GM18517 (cell line): ENCODE data around the gene PTX4.

Experiments
- ATAC-seq: cut with Tn5 transposase; IDR thresholded peaks from one replicate; pipeline ENCODE4 v1.9.1; 2021; ENCODE audit warnings: mild to moderate bottlenecking, moderate library complexity; ENCODE audit not compliant: unreplicated experiment

The PTX4 gene

DNA sequence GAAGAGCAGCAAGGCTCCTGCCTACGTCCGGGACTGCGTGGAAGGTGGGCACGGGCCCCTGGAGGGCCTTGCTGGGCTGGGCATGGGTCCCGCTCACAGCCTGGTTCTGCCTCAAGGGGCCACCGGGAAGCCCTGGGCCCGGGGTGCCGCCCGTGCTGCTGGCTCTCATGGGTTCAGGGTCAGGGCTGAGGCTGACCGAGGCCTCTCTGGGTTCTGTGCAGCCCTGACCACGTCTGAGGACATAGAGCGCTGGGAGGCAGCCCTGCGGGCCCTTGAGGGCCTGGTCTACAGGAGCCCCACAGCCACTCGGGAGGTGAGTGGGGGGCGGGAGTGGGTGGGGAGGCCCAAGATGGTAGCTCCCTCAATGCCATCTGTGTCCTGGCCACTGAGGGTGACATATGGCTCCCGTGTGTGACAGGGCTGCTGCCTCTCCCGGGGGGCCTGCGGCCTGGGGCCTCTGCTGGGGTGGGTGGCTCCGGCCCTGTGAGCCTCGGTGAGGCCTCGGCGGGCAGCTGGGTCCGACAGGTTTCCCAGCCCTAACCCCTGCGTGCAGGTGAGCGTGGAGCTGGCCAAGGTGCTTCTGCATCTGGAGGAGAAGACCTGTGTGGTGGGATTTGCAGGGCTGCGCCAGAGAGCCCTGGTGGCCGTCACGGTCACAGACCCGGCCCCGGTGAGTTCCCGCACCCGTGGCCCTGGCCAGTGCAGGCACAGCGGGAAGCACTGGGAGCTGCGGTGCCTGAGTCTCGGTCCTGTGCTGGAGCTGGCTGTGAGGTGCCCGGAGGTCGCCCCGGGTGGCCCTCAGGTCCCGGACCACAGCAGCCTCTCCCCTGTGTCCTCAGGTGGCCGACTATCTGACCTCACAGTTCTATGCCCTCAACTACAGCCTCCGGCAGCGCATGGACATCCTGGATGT, 13.6 kb upstream of the PTX4 start:
- no peak for ATAC-seq

- no peak for ATAC-seq
These were observed 12.9 kb upstream of the PTX4 start for GRCh38 chr16:1501630-1502029.

GRCh38 chr16:1500465-1501150, 11.9 kb upstream of the PTX4 start:
- ATAC-seq = no peak

GRCh38 chr16:1499756-1500464, 11.2 kb upstream of the PTX4 start:
- ATAC-seq = no peak

DNA sequence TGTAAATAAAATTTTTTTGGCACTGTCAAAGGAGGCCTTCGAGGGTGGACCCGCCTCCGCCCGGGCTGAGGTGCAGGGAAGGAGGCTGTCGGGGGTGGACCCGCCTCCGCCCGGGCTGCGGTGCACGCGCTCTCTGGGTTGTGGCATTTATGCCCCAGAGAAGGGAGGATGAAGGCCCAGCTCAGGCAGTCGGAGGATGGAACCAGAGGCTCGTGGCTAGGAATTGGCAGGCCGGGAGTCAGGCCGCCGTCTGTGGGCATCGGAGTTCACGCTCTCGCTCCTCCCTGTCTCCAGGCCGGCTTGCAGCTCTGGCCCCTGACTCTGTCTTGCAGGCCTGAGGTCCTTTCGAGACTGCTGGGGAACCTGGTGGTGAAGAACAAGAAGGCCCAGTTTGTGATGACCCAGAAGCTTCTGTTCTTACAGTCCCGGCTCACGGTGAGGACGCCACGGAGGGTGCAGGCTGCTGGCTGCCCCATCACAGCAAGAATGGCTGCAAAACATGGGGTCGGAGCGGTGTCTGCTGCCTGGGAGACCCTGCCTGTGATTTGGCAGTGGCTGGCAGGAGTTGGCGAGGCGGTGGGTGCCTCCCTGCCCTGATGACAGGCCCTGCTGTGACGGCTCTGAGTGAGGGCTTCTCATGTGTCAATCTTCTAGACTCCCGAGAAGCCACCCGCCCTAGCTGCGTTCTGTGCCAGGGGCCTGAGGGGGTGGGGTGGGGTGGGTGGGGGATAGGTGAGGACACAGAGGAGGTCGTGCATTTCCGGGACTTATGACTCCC, 10.3 kb upstream of the PTX4 start:
- ATAC-seq = no peak

DNA sequence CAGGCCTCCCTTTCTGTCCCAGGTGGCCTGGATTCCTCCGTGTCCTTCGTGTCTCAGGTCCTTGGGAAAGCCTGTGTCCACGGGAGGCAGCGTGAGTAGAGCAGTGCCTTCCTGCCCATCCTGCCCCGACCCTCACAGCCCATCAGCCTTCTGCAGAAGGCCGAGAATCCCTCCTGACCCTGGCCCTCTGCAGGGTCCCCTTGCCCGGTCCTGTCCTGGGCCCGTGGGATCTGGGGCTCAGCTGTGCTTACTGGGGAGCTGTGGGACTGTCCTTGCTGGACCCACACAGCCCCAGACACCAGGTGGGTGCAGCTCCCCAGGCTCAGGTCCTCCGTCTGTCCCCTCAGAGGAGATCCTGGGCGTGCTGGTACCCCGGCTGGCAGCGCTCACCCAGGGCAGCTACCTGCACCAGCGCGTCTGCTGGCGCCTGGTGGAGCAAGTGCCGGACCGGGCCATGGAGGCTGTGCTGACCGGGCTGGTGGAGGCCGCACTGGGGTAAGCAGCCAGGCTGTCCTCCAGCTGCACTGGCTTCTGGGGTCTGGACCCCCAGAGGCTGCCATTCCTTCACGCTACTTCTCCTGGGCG, 8.4 kb upstream of the PTX4 start:
- ATAC-seq = no peak

DNA sequence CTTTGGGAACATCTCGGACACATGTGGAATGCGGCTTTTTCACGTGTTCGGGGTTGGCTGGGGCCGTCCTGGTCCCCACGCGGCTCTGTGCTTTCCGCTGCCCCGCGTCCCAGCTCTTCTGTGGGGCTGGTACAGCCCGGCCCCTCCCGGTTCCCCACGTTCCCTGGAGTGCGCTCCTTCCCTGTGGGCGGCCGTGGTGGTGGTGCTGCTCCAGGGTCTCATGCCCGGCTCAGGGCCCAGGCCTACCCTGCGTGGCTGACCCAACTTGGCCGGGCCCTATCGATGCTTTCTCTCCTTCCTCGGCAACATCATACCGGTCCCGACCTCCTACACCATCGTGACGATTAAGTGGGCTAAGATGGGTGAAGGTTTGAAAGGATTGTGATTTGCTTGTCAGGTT, 7.7 kb upstream of the PTX4 start:
- ATAC-seq = no peak

GRCh38 chr16:1495889-1496262, 7.1 kb upstream of the PTX4 start:
- no peak for ATAC-seq

- no peak for ATAC-seq
These were observed 6.6 kb upstream of the PTX4 start for GRCh38 chr16:1495211-1495888.

GRCh38 chr16:1494711-1495110, 6.0 kb upstream of the PTX4 start:
- no peak for ATAC-seq

DNA sequence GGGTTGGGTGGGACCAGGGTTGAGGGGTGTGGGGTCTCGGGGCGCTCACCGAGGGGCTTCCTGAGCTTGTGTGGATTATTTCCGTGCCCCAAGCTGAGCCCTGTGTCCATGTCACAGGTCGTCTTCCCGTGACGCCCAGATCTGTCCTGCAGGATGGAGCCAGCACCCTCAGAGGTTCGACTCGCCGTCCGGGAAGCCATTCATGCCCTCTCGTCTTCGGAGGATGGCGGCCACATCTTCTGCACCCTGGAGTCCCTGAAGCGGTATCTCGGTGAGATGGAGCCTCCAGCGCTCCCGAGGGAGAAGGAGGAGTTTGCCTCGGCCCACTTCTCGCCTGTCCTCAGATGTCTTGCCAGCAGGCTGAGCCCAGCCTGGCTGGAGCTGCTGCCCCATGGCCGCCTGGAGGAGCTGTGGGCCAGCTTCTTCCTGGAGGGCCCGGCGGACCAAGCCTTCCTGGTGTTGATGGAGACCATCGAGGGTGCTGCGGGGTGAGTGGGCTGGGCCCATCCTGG, 5.4 kb upstream of the PTX4 start:
- ATAC-seq = no peak

DNA sequence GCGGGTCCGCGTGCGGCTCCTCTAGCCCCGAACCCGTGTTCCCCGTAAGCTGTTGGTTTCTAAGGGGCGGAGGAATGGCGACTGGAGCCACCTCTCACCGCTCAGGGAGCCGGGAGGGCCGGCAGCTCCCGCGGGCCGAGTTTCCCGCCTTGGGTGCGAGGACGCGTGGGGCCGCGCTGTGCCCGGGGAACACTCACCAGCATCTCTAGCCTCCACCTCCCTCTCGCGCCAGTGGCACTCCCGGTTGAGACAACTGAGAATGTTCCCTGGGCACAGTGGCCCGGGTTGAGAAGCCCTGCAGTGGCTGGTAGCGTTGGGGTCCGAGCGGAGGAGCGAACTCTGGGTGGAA, 5.0 kb upstream of the PTX4 start:
- ATAC-seq = no peak

- no peak for ATAC-seq
These were observed 4.4 kb upstream of the PTX4 start, which contains the start of gene TELO2 for GRCh38 chr16:1492923-1493745. Gene TELO2, plus strand, starts transcription at chr16:1493360. Its CDS starts 922 bp downstream, at chr16:1494282.

- ATAC-seq = no peak
These were observed 3.6 kb upstream of the PTX4 start for GRCh38 chr16:1492082-1492922.

DNA sequence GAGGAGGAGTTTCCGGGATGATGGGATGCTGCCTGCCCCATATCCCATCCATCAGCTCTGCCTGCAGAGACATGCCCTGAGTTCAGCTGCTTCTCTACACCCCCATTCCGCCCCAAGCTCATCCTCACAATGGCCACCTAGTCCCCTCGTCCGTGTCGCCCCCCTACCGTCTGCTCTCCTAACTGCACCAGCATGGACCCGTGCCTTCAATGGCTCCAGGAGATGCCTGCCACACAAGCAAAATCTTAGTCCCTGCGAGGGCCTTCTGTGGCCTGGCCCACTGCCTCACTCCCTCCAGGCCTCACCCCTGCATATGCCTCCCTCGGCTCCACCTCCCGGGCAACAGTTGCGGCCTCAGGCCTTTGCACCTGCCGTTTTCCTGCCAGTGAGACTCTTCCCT, 2.6 kb upstream of the PTX4 start:
- no peak for ATAC-seq

DNA sequence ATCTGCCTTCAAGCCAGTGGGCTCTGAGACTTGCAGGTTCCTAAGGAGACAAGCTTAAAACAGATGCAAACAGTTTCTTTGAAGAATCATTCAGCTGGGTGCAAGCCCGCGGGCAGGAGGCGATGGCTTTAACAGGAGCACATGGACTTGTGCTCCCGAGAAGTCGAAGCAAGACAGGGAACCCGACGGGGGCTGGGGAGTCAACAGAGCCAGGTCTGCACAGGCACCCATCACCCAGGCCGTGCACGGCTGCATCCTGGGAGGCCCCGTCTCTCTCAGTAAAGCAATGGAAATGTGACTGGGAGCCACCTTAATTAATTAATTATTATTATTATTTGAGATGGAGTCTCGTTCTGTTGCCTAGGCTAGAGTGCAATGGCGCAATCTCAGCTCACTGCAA, 333 bp upstream of the PTX4 start:
- ATAC-seq = no peak

- no peak for ATAC-seq
These were observed 616 bp downstream of the PTX4 start for GRCh38 chr16:1488054-1488601.
